IPS-18a (cell line): ENCODE results near the gene RPL37A.

Source experiments
- H3K27ac ChIP-seq: one replicate; pipeline ENCODE4 v1.5.1; 2013; ENCODE audit warnings: low read length
- H3K27me3 ChIP-seq: one replicate; pipeline ENCODE4 v1.6.1; 2013; ENCODE audit warnings: mild to moderate bottlenecking, low read length; ENCODE audit not compliant: control insufficient read depth, insufficient read depth
- H3K36me3 ChIP-seq: one replicate; pipeline ENCODE4 v1.6.1; 2013; ENCODE audit warnings: low read depth, low read length; ENCODE audit not compliant: control insufficient read depth
- H3K4me1 ChIP-seq: one replicate; pipeline ENCODE4 v1.6.1; 2013; ENCODE audit warnings: low read depth, low read length; ENCODE audit not compliant: control insufficient read depth
- H3K4me3 ChIP-seq: one replicate; pipeline ENCODE4 v1.5.1; 2013; ENCODE audit warnings: low read length
- H3K9ac ChIP-seq: one replicate; pipeline ENCODE4 v1.6.1; 2013; ENCODE audit warnings: mild to moderate bottlenecking, low read length, moderate library complexity
- H3K9me3 ChIP-seq: one replicate; pipeline ENCODE4 v1.6.1; 2013; ENCODE audit warnings: low read depth, low read length; ENCODE audit not compliant: control insufficient read depth

The RPL37A gene

DNA sequence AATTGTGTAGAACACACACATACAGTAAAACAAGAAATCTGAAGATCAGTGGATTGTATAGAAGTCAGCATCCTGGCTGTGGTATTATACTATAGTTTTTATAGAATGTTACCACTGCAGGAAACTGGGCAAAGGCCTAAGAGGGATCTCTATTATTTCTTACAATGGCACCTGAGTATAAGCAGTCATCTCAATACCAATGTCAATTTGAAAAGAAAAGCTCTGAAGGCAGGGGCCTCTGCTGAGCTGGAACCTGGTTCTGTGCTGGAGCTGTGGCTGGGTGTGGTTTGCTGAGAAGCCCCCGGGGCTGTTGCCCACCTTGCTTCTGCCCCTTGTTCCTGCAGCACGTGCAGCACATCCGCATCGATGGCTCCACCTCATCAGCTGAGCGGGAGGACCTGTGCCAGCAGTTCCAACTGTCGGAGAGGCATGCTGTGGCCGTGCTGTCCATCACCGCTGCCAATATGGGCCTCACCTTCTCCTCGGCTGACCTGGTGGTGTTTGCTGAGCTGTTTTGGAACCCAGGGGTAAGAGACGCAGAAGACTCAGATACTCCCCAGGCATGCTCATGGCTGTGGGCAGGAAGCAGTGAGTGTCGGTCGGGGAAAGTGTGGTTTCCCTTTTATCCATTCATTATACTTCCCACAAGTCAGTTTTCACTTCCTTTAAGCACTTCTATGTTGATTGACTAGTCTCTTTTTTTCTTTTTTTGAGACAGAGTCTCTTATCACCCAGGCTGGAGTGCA is 23.5 kb upstream of the RPL37A start:
- Histone ChIP-seq H3K4me1 (no peaks in the 10 kb centered on the region), H3K9ac (no peak overlapping the region), H3K27ac (no peak overlapping the region), H3K27me3 (no peaks in the 10 kb centered on the region), H3K9me3 (no peaks in the 10 kb centered on the region), H3K4me3 (no peak overlapping the region), H3K36me3 (peaks cover 5% of the 10 kb centered on the region)

DNA sequence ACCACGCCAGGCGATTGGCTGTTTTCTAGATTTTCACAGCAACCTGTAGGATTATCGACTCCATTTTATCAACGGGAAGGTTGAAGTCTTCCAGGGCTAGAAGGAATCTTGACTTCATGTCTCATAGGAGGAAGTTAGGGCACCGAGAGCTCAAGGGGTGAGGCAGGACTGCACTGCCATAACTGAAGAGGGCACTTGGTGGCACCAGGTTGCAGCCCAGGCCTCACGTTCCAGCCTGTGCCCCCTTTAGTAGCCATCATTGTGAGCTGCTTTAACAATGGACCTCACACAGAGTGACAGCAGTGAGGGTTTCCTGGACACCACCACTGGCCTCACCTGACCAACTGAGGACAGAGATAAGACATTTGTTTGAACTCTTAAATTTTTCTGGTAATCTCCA is 22.9 kb upstream of the RPL37A start:
- H3K9ac ChIP-seq = no peak overlapping the region
- no peaks in the 10 kb centered on the region for H3K27me3 ChIP-seq
- H3K9me3 ChIP-seq = no peaks in the 10 kb centered on the region
- H3K4me1 ChIP-seq = no peaks in the 10 kb centered on the region
- no peak overlapping the region for H3K27ac ChIP-seq
- H3K36me3 ChIP-seq = peaks cover 5% of the 10 kb centered on the region
- no peak overlapping the region for H3K4me3 ChIP-seq

DNA sequence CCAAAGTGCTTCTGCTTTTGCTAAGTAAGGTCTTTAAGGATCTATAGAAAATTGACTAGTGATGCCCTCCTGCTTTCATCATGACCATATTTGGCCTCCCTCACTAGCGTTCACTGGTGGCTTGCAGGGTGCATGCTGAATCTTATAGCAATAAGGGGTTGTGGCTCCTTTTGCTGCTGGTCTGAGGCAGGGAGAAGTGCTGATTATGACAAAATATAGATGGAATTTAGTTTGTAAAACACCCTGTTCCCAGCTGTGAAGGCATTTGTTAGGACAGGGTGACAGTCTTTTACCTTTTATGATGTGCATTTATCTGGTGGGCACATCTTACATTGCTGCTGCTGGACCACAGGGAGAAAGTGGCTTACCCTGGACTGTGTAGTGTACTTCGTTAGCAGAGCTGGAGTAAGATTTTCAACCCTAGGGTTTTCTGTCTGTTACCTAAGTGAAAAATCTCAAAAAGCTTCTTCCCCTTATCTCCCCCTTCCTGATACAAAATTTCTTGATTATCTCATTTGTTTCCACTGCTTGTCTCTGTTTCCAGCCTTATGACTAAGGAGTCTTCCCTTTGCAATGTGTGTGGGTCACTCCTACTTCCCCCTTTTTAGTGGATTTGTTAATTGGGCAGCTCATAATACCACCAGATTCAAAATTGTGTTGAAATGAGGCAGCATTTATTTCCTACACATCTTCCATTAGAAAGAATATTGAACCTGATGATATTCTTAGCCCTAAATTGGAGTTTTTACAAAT is 21.2 kb upstream of the RPL37A start:
- Histone ChIP-seq H3K27me3 (no peaks in the 10 kb centered on the region), H3K4me3 (no peak overlapping the region), H3K36me3 (peaks cover 5% of the 10 kb centered on the region), H3K9ac (no peak overlapping the region), H3K9me3 (no peaks in the 10 kb centered on the region), H3K4me1 (no peaks in the 10 kb centered on the region), H3K27ac (no peak overlapping the region)

DNA sequence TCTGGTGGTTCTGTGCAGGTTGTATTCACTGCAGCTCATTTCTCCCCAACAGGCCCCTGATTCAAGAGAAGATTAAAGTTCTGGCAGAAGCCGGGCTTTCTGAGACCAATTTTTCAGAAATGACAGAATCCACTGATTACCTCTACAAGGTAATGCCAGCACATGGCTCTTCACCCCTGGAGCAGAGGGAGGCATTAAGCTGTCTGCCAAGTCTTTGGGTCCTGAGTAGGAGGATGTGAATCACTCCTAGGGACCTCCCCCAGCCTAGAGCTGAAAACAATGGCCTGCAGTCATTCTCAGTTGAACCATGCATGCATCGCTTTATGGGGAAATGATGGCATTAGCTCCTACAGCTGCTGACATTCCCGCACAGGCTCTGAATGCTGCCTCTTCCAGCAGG is 20.5 kb upstream of the RPL37A start:
- no peak overlapping the region for H3K27ac ChIP-seq
- peaks cover 5% of the 10 kb centered on the region for H3K36me3 ChIP-seq
- no peaks in the 10 kb centered on the region for H3K9me3 ChIP-seq
- no peaks in the 10 kb centered on the region for H3K4me1 ChIP-seq
- no peak overlapping the region for H3K4me3 ChIP-seq
- H3K9ac ChIP-seq = no peak overlapping the region
- H3K27me3 ChIP-seq = no peaks in the 10 kb centered on the region

DNA sequence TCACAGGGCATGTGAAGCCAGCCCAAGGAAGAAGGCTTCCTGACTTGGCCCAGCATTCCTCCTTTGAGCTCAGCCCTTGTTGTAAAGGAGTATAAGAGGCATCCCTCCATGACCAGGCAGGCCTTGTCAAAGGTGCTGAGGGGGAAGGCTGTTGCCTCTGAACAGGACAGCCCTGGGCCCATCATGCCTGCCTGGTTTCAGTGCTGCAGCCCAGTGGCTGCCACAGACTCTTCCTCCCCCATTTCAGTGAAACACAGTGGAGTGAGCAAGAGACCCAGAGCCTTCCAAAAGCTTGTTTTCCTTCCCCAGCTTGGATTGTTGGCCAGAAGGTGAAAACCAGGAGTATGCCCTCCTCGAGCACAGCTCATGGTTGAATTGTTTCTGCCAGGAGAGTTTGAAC is 19.9 kb upstream of the RPL37A start:
- H3K4me1 ChIP-seq = no peaks in the 10 kb centered on the region
- H3K27ac ChIP-seq = no peak overlapping the region
- H3K27me3 ChIP-seq = no peaks in the 10 kb centered on the region
- H3K9ac ChIP-seq = no peak overlapping the region
- H3K4me3 ChIP-seq = no peak overlapping the region
- peaks cover 5% of the 10 kb centered on the region for H3K36me3 ChIP-seq
- no peaks in the 10 kb centered on the region for H3K9me3 ChIP-seq

DNA sequence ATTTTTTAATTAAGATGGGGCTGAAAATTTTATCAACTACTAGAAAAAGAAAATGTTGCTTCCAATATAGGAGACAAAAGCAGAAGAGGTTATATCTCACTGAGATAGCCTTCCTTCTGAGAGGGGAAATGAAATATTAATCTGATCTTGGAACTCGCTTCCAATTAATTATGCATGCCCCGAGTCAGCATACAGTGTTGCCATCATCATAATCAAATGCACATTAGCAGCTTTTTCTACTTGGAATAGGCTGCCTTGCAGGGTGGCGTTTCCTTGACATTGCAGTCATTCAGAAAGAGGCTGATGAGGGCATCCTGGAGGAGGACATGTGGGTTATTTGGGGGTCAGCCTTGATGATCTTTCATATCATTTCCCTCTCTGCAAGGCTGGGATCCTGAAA is 18.4 kb upstream of the RPL37A start:
- Histone ChIP-seq H3K27me3 (no peaks in the 10 kb centered on the region), H3K4me1 (no peaks in the 10 kb centered on the region), H3K27ac (no peak overlapping the region), H3K9me3 (no peaks in the 10 kb centered on the region), H3K9ac (no peak overlapping the region), H3K4me3 (no peak overlapping the region), H3K36me3 (peaks cover 5% of the 10 kb centered on the region)

DNA sequence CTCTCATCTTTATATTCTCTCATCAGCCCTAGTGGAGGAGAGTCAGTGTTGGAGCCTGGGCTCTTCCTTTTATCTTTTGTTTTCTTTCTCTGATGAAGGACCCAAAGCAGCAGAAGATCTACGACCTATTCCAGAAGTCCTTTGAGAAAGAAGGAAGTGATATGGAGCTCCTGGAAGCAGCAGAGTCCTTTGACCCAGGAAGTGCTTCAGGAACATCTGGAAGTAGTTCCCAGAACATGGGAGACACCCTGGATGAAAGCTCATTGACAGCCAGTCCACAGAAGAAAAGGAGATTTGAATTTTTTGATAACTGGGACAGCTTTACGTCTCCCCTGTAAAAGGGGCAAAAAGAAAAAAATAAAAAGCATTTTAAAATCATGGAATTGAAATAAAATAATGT is 16.0 kb upstream of the RPL37A start:
- no peak overlapping the region for H3K4me3 ChIP-seq
- no peak overlapping the region for H3K27ac ChIP-seq
- H3K4me1 ChIP-seq = no peaks in the 10 kb centered on the region
- no peaks in the 10 kb centered on the region for H3K9me3 ChIP-seq
- no peak overlapping the region for H3K9ac ChIP-seq
- H3K36me3 ChIP-seq = peaks cover 5% of the 10 kb centered on the region
- no peaks in the 10 kb centered on the region for H3K27me3 ChIP-seq

DNA sequence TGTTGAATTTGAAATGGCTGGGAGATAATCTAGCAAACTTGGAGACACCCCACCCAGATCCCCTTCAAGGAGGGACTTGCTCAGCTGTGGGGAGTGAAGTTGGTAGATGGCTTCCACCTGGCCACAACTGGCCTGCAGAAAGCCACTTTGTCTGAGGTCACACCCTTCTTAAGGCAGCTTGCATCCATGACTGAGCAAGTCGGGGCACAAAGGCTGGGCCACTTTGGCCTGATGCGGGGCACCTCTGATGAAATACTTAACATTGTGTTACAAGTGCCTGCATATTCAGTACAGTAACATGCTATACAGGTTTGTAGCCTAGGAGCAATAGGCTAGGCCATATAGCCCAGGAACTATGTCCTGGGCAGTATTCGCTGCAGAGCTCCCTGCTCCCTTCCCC is 13.4 kb upstream of the RPL37A start:
- H3K9ac ChIP-seq = no peak overlapping the region
- no peaks in the 10 kb centered on the region for H3K27me3 ChIP-seq
- no peaks in the 10 kb centered on the region for H3K4me1 ChIP-seq
- H3K36me3 ChIP-seq = no peaks in the 10 kb centered on the region
- no peak overlapping the region for H3K4me3 ChIP-seq
- no peak overlapping the region for H3K27ac ChIP-seq
- no peaks in the 10 kb centered on the region for H3K9me3 ChIP-seq

DNA sequence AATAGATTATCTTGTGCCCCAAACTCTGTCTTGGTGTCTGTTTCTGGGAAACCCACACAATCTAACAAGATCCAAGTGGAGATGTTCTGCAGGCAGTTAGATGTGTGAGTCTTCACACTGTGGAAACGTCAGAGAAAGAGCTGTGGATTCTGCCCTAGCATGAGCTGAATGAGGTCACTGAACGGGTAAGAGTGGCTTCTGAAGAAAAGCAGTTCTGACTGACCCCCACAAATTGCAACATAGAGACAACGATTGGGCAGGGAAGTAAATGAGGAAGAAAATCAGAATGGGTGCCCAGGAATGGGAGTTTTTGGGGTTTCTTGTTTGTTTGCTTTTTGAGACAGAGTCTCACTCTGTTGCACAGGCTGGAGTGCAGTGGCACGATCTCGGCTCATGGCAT is 12.9 kb upstream of the RPL37A start:
- Histone ChIP-seq H3K27ac (no peak overlapping the region), H3K9ac (no peak overlapping the region), H3K36me3 (no peaks in the 10 kb centered on the region), H3K4me1 (no peaks in the 10 kb centered on the region), H3K27me3 (no peaks in the 10 kb centered on the region), H3K4me3 (no peak overlapping the region), H3K9me3 (no peaks in the 10 kb centered on the region)

DNA sequence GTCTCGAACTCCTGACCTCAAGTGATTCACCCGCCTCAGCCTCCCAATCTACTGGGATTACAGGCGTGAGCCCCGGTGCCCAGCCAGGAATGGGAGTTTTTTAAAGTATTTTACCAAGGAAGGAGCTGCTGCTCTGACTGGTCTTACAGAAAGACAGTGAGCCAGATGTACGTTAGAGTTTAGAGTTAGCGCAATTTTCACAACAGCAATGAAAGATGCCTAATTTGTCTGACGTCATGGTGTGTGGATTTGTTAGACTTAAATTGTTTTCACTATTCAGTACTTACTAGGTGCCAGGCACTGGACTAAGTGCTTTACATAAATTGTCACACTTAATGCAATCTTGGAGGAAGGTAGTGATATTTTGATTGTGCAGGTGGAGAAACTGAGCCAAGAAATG is 12.4 kb upstream of the RPL37A start:
- Histone ChIP-seq H3K9ac (no peak overlapping the region), H3K36me3 (no peaks in the 10 kb centered on the region), H3K27ac (no peak overlapping the region), H3K4me3 (no peak overlapping the region), H3K4me1 (no peaks in the 10 kb centered on the region), H3K27me3 (no peaks in the 10 kb centered on the region), H3K9me3 (no peaks in the 10 kb centered on the region)

DNA sequence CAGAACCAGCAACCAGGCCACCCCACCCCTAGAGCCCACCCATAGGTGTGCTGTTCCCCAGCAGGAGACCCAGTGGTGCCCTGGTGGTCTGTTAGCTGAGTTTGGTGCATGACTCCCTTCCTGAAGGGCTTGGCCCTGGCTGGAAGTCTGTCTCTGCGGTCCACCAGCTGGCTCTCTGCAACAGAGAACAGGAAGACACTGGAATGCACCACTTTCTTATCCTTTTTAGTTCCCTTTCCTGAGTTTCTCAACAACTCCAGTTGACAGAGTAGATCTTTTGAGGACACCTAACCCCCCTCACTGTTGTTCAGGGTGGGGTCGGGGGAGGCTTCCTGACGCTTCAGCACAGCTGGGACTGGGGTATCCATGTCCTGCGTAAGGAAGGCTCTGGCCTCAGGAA is 11.9 kb upstream of the RPL37A start:
- no peak overlapping the region for H3K4me3 ChIP-seq
- no peaks in the 10 kb centered on the region for H3K9me3 ChIP-seq
- H3K4me1 ChIP-seq = no peaks in the 10 kb centered on the region
- H3K9ac ChIP-seq = no peak overlapping the region
- no peaks in the 10 kb centered on the region for H3K27me3 ChIP-seq
- no peak overlapping the region for H3K27ac ChIP-seq
- no peaks in the 10 kb centered on the region for H3K36me3 ChIP-seq

DNA sequence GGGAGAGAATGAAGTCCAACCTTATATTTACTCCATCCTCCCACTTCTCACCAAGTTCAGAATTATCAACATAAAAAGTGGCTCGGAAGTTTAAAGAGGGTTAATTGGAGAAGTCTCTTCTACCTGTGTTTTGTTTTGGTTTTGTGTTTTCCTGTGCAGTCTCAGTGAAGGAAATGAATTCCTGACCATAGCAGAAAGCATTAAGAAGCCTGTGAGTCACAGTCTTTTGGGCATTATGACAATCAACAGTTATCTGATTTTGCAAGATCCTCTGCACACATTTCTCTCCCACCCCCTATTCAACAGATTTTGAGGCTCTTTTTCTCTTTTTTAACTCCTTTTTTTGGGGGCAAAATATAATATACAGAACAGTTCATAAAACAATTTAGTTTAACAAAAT is 8.6 kb upstream of the RPL37A start:
- Histone ChIP-seq H3K4me1 (no peaks in the 10 kb centered on the region), H3K4me3 (no peak overlapping the region), H3K27ac (no peak overlapping the region), H3K36me3 (no peaks in the 10 kb centered on the region), H3K9ac (no peak overlapping the region), H3K27me3 (no peaks in the 10 kb centered on the region), H3K9me3 (no peaks in the 10 kb centered on the region)
